GM12878 (cell line): Measurements from ENCODE around the gene AP4B1. TPM values are rescaled to one million over a fixed set of nuclear protein-coding genes. Genes with fewer than 3 reads are reported as not detected.

Experiments
- ATAC-seq: fragments of 200-7000 bp; cut with Tn5 transposase; 3 replicates; pipeline ENCODE4 v1.9.1; 2020; ENCODE audit warnings: mild to moderate bottlenecking, moderate library complexity
- BruUV-seq: library from RNA; stranded (reverse); fragments of 400-500 nt; replicated peaks from 2 replicates; lab custom pipeline; 2021; lab: Mats Ljungman, UMichigan
- CTCF ChIA-PET: fragments of 300-600 bp; sonication (Branson Sonifier 250); formaldehyde crosslinking; extraction: SDS; loops from one replicate; lab custom pipeline; 2021; ENCODE audit warnings: inconsistent platforms; lab: Yijun Ruan, JAX
- POLR2A ChIA-PET: fragments of 350-600 bp; formaldehyde crosslinking; extraction: SDS; loops from one replicate; lab custom pipeline; 2021; ENCODE audit warnings: inconsistent platforms; lab: Charles Lee
- RAD21 ChIA-PET: fragments of 300-600 bp; sonication (Branson Sonifier 250); formaldehyde crosslinking; loops from one replicate; lab custom pipeline; 2023; ENCODE audit warnings: antibody characterized with exemption; ENCODE audit not compliant: unreplicated experiment; lab: Charles Lee
- SMC1A ChIA-PET: fragments of 300-600 bp; sonication (Branson Sonifier 250); formaldehyde crosslinking; loops from one replicate; lab custom pipeline; 2023; ENCODE audit not compliant: unreplicated experiment, uncharacterized antibody; lab: Charles Lee
- DNase-seq: peaks from one replicate; pipeline ENCODE4 v3.0.0-alpha.2; 2011; ENCODE audit warnings: low read depth, low spot score
- FAIRE-seq: peaks from 3 replicates; lab custom pipeline; 2011; peaks lifted over from hg19 to GRCh38; lab: Jason Lieb, UNC
- H2AFZ ChIP-seq: 2 replicates; pipeline ENCODE4 v1.6.0; 2011; ENCODE audit warnings: low read depth, low read length, control low read depth; ENCODE audit not compliant: control insufficient read depth
- H3K27ac ChIP-seq: 2 replicates; pipeline ENCODE4 v1.5.1; 2011; ENCODE audit warnings: control low read depth; ENCODE audit not compliant: control insufficient read depth, insufficient read depth
- H3K27me3 ChIP-seq, 2 experiments: replicated peaks in 1 of 2; 2 replicates each; pipeline versions ENCODE4 v1.6.0 to v1.6.1; 2011; ENCODE audit warnings: low read length in 1 of 2; ENCODE audit not compliant: control insufficient read depth in 2 of 2, insufficient read depth in 2 of 2
- H3K36me3 ChIP-seq, 2 experiments: 2 replicates each; pipeline ENCODE4 v1.5.1; 2011; ENCODE audit warnings: low read length in 1 of 2; ENCODE audit not compliant: control insufficient read depth in 2 of 2, insufficient read depth in 2 of 2
- H3K4me1 ChIP-seq: 2 replicates; pipeline ENCODE4 v1.6.1; 2011; ENCODE audit warnings: mild to moderate bottlenecking, low read length, moderate library complexity, mixed read lengths; ENCODE audit not compliant: control insufficient read depth, insufficient read depth
- H3K4me2 ChIP-seq: 2 replicates; pipeline ENCODE4 v1.6.0; 2011; ENCODE audit warnings: control low read depth; ENCODE audit not compliant: control insufficient read depth, insufficient read depth
- H3K4me3 ChIP-seq: fragments of 200-600 bp; sonication (generic); 2 replicates; pipeline ENCODE4 v1.5.1; 2016
- H3K79me2 ChIP-seq: 2 replicates; pipeline ENCODE4 v1.6.0; 2011; ENCODE audit warnings: low read length; ENCODE audit not compliant: control insufficient read depth, insufficient read depth
- H3K9ac ChIP-seq: 2 replicates; pipeline ENCODE4 v1.8.0; 2011; ENCODE audit warnings: low read length, control low read depth, mixed read lengths; ENCODE audit not compliant: control insufficient read depth, insufficient read depth
- H3K9me3 ChIP-seq: replicated peaks from 3 replicates; pipeline ENCODE4 v1.5.1; 2011; ENCODE audit warnings: mild to moderate bottlenecking, low read length; ENCODE audit not compliant: control insufficient read depth, insufficient read depth
- H4K20me1 ChIP-seq: 2 replicates; pipeline ENCODE4 v1.6.0; 2011; ENCODE audit not compliant: control insufficient read depth, insufficient read depth
- CHD1 ChIP-seq: IDR thresholded peaks from 2 replicates; pipeline ENCODE4 v1.6.1; 2012; ENCODE audit warnings: low read depth, low read length, improper control_type of control experiment
- DPF2 ChIP-seq: fragments of 450-650 bp; IDR thresholded peaks from 2 replicates; pipeline ENCODE4 v1.6.1; 2017; ENCODE audit warnings: mild to moderate bottlenecking
- MYB ChIP-seq: fragments of 150-350 bp; IDR thresholded peaks from 2 replicates; pipeline ENCODE4 v1.6.1; 2014; ENCODE audit warnings: mild to moderate bottlenecking, low read depth, low read length, borderline replicate concordance
- PBX3 ChIP-seq: IDR thresholded peaks from 2 replicates; pipeline ENCODE4 v1.6.1; 2011; ENCODE audit warnings: mild to moderate bottlenecking, low read depth, low read length, moderate library complexity; ENCODE audit not compliant: insufficient replicate concordance
- RAD21 ChIP-seq: IDR thresholded peaks from 2 replicates; pipeline ENCODE4 v1.6.1; 2011; ENCODE audit warnings: mild to moderate bottlenecking, low read depth, low read length, moderate library complexity; ENCODE audit not compliant: insufficient read depth
- RAD51 ChIP-seq: fragments of 450-650 bp; IDR thresholded peaks from 2 replicates; pipeline ENCODE4 v1.6.1; 2016; ENCODE audit warnings: moderate library complexity, mild to moderate bottlenecking, inconsistent platforms
- SMC3 ChIP-seq: IDR thresholded peaks from 2 replicates; pipeline ENCODE4 v1.6.1; 2011; ENCODE audit warnings: low read length, improper control_type of control experiment, borderline replicate concordance
- SRF ChIP-seq, 2 experiments: IDR thresholded peaks; 2 replicates each; pipeline ENCODE4 v1.6.1; 2011; ENCODE audit warnings: low read depth in 2 of 2, low read length in 2 of 2, mild to moderate bottlenecking in 1 of 2, moderate library complexity in 1 of 2
- ZNF207 ChIP-seq: fragments of 450-650 bp; IDR thresholded peaks from 2 replicates; pipeline ENCODE4 v1.6.1; 2014; ENCODE audit warnings: antibody characterized with exemption, mild to moderate bottlenecking, borderline replicate concordance
- ZNF217 ChIP-seq: fragments of 450-650 bp; IDR thresholded peaks from 2 replicates; pipeline ENCODE4 v1.6.1; 2017; ENCODE audit warnings: antibody characterized with exemption, mild to moderate bottlenecking
- WGBS: methylation state at CpG from one replicate; pipeline ENCODE4 v1.1.6; 2016; ENCODE audit warnings: low lambda C conversion rate; ENCODE audit not compliant: insufficient replicate concordance, insufficient coverage; ENCODE audit errors: missing lambda C conversion rate; 5-methylcytosine and 5-hydroxymethylcytosine counted together
- in situ Hi-C: fragments of 300-500 bp; cut with MboI; formaldehyde crosslinking; loops from 9 replicates; pipeline ENCODE4 v1.14.3; 2018; ENCODE audit warnings: mixed read lengths
- intact Hi-C: fragments of 100-400 bp; cut with micrococcal nuclease; formaldehyde crosslinking; loops from one replicate; pipeline ENCODE4 v1.14.2; 2022; ENCODE audit not compliant: unreplicated experiment
- polyA plus RNA-seq, 11 experiments: library from polyadenylated mRNA; depleted of rRNA in 4 of 11; unstranded in 6 of 11; stranded (reverse) in 5 of 11; fragments of >200 nt; fragmentation: Nextera tagmentation in 4 of 11; fragmentation: Illumina TruSeq in 1 of 11; extraction: Ambion mirVana in 4 of 11; extraction: Trizol in 1 of 11; gene quantifications; 1 replicate in 1 of 11; 2 replicates in 10 of 11; pipeline versions ENCODE4 v1.2.1 to v1.2.3, GENCODE V29; 2011 to 2016; ENCODE audit warnings: inconsistent platforms in 2 of 11, missing spikeins in 2 of 11, low read depth in 1 of 11
- total RNA-seq, 4 experiments: library from RNA; depleted of rRNA in 3 of 4; stranded (reverse); fragments of >200 nt in 3 of 4; fragmentation: Illumina TruSeq in 1 of 4; extraction: Trizol in 1 of 4; gene quantifications; 2 replicates each; pipeline versions ENCODE4 v1.2.1 to v1.2.3, GENCODE V29; 2013 to 2021
- TF ChIP-seq, protein P1 (sequence below): IDR thresholded peaks from 2 replicates; pipeline ENCODE4 v1.6.1; 2012; ENCODE audit warnings: mild to moderate bottlenecking, low read depth, low read length

AP4B1 gene
- total and polyA plus RNA-seq, 10 of the 15 experiments (the other 5 are each of a cell fraction or from before 2014, with no cell fraction given): 27.2 to 61.0 (median 33.0) TPM

- TF ChIP-seq, protein P1, sequence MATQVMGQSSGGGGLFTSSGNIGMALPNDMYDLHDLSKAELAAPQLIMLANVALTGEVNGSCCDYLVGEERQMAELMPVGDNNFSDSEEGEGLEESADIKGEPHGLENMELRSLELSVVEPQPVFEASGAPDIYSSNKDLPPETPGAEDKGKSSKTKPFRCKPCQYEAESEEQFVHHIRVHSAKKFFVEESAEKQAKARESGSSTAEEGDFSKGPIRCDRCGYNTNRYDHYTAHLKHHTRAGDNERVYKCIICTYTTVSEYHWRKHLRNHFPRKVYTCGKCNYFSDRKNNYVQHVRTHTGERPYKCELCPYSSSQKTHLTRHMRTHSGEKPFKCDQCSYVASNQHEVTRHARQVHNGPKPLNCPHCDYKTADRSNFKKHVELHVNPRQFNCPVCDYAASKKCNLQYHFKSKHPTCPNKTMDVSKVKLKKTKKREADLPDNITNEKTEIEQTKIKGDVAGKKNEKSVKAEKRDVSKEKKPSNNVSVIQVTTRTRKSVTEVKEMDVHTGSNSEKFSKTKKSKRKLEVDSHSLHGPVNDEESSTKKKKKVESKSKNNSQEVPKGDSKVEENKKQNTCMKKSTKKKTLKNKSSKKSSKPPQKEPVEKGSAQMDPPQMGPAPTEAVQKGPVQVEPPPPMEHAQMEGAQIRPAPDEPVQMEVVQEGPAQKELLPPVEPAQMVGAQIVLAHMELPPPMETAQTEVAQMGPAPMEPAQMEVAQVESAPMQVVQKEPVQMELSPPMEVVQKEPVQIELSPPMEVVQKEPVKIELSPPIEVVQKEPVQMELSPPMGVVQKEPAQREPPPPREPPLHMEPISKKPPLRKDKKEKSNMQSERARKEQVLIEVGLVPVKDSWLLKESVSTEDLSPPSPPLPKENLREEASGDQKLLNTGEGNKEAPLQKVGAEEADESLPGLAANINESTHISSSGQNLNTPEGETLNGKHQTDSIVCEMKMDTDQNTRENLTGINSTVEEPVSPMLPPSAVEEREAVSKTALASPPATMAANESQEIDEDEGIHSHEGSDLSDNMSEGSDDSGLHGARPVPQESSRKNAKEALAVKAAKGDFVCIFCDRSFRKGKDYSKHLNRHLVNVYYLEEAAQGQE: no peak
- no peak for TF ChIP-seq RAD21
Observed at GRCh38 chr1:113890816-113891215, 13.8 kb downstream of the AP4B1 start (continued).

DNA sequence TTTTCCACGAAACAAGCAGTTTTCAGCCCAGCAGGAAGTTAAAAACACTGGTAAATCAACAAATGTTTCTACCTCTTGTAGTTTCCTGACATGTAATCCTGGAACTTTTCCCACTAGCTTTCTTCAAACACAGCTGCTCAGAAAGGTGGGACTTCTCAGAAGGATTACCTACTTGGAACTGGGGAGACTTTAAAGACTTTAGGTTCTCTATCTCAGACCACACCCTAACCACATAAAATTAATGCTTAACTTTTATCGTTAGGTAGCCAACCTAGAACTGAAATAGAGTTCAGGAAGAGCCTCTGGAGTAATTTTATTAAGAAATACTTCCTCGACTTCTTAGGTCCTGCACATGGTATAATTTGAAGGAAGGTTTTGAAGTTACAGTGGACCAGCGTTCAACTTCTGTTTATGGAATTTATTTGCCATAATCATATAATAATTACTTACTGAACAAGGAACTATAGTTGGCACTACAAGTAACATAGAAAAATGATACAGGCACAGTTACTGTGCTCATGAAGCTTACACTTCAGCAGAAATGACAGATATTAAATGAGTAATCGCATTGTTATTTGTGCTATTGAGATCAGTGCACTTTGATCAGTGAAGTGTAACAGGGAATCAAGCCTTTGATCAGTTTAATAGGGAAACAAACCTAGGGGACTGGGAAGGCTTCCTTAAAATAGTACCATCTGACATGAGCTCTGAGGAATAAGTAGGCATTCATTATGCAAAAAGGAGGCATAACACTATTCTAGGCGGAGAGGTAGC is 17.0 kb downstream of the AP4B1 start, which contains the start of gene BCL2L15:
Gene BCL2L15, minus strand, starts transcription at position 180 of the 774 bp plus-strand sequence. CDS start 206 bp downstream, outside the sequence.
- RAD21 ChIA-PET: interaction anchor here (1.7 kb wide), 1 partner anchor 16 kb away, joined by 7 read pairs; no protein-coding TSS in a partner anchor
- 96% methylated on average over 6 of the region's 6 CpGs for WGBS
- CTCF ChIA-PET: interaction anchor here (1.5 kb wide), 1 partner anchor 14 kb away, joined by 4 read pairs; no protein-coding TSS in a partner anchor
- SMC1A ChIA-PET: interaction anchor here (0.9 to 15.2 kb wide), 6 partner anchors 8 to 64 kb away, joined by 3 to 396 read pairs (median 4); partner anchors contain the start of genes AP4B1 and DCLRE1B
- no peak within 1 kb of the TSS for H3K27ac ChIP-seq
- DNase-seq (no peak), FAIRE-seq (no peak), ATAC-seq (no peak)
- no peaks in the 10 kb centered on the region for H3K36me3 ChIP-seq
- in situ Hi-C loops: no loop called here
- TF ChIP-seq CHD1 (no peak), MYB (no peak), PBX3 (no peak), ZNF217 (no peak), SMC3 (no peak), SRF (IDR thresholded peaks at IDR 0.05; ENCODE audit: low read depth in 2 of 2, low read length in 2 of 2) (no peak), RAD51 (no peak), DPF2 (no peak), ZNF207 (no peak)
- TF ChIP-seq, protein P1: no peak
- no peak within 1 kb of the TSS for H3K4me3 ChIP-seq
- intact Hi-C loops: no loop called here
- H4K20me1 ChIP-seq: no peaks in the 10 kb centered on the region
- H3K9me3 ChIP-seq: no peaks in the 10 kb centered on the region
- no peak within 1 kb of the TSS for H2AFZ ChIP-seq
- H3K4me1 ChIP-seq: no peaks in the 10 kb centered on the region
- POLR2A ChIA-PET: interaction anchor here (0.6 to 2.4 kb wide), 2 partner anchors 16 to 448 kb away, joined by 4 to 7 read pairs; no protein-coding TSS in a partner anchor
- no TSS peak for BruUV-seq
- H3K79me2 ChIP-seq: no peaks in the 10 kb centered on the region
- H3K4me2 ChIP-seq: no peak within 1 kb of the TSS
- no peak within 1 kb of the TSS for H3K9ac ChIP-seq
- no peaks in the 10 kb centered on the region for H3K27me3 ChIP-seq
